Vagina (tissue), 2 donors: ENCODE data around the gene NCBP2L.

Source experiments
- POLR2A ChIP-seq, 2 donors: fragments of 450-650 bp; IDR thresholded peaks; one replicate each; pipeline ENCODE4 v1.6.1; 2017; ENCODE audit warnings: antibody characterized with exemption in 2 of 2, mild to moderate bottlenecking in 2 of 2, moderate library complexity in 2 of 2
- TF ChIP-seq, protein P1 (sequence below), 3 experiments: fragments of 450-650 bp in 2 of 3; fragments of 200-600 bp in 1 of 3; sonication (generic) in 1 of 3; IDR thresholded peaks; one replicate each; pipeline ENCODE4 v1.5.1; 2017 to 2019; ENCODE audit warnings: antibody characterized with exemption in 3 of 3, mild to moderate bottlenecking in 2 of 3, moderate library complexity in 2 of 3

DNA sequence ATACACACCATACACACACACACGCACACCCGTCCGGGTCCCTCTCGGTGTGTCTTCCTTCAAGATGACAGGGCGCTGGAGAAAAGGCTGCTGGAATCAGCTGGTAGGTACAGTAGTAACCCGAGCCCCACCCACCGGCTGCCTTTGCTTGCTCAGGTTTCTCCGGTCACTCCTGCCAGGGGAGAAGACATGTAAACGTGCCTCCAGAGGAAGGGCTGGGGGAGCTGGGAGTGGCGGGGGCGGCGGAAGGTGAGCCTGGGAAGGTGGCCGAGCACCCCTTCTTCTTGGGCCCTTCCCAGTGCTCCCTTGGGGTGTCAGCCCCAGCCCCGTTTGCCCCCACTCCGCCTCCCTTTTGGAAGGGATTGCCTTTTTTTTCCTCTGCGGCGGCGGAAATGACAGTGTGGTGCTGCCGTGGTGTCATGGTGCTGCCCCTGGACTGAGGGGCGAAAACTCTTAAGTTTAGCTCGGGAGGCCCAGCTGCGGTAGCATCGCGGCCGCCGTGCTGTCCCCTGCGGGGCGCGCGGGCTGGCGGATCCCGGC is 48.2 kb downstream of the NCBP2L start, which contains the start of gene MID2:
- TF ChIP-seq, protein P1, sequence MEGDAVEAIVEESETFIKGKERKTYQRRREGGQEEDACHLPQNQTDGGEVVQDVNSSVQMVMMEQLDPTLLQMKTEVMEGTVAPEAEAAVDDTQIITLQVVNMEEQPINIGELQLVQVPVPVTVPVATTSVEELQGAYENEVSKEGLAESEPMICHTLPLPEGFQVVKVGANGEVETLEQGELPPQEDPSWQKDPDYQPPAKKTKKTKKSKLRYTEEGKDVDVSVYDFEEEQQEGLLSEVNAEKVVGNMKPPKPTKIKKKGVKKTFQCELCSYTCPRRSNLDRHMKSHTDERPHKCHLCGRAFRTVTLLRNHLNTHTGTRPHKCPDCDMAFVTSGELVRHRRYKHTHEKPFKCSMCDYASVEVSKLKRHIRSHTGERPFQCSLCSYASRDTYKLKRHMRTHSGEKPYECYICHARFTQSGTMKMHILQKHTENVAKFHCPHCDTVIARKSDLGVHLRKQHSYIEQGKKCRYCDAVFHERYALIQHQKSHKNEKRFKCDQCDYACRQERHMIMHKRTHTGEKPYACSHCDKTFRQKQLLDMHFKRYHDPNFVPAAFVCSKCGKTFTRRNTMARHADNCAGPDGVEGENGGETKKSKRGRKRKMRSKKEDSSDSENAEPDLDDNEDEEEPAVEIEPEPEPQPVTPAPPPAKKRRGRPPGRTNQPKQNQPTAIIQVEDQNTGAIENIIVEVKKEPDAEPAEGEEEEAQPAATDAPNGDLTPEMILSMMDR (IDR thresholded peaks at IDR 0.05) = no peak
- no peak for TF ChIP-seq POLR2A (IDR thresholded peaks at IDR 0.05)
